GM19043 (cell line): ENCODE results near the gene C22orf42.
"Not testable (repeated sequence)": the region's sequence is repeated elsewhere in the genome, so short reads cannot be mapped to it uniquely, and the experiment has no call there.

Experiments used
- ATAC-seq: cut with Tn5 transposase; IDR thresholded peaks from one replicate; pipeline ENCODE4 v1.9.1; 2021; ENCODE audit warnings: low read depth; ENCODE audit not compliant: unreplicated experiment

C22orf42 gene

GRCh38 chr22:32191021-32191420 is 31.9 kb upstream of the C22orf42 start:
- not testable (repeated sequence) for ATAC-seq

- ATAC-seq = no peak
Measured at GRCh38 chr22:32185821-32186220, 26.7 kb upstream of the C22orf42 start.

GRCh38 chr22:32183625-32184024 is 24.5 kb upstream of the C22orf42 start:
- no peak for ATAC-seq

- no peak for ATAC-seq
Measured at GRCh38 chr22:32181043-32181442, 21.9 kb upstream of the C22orf42 start.

GRCh38 chr22:32177221-32177765 is 18.2 kb upstream of the C22orf42 start:
- no peak for ATAC-seq

GRCh38 chr22:32175683-32176644 is 16.9 kb upstream of the C22orf42 start:
- no peak for ATAC-seq

GRCh38 chr22:32175115-32175514 is 16.0 kb upstream of the C22orf42 start:
- ATAC-seq = no peak

GRCh38 chr22:32165681-32166080 is 6.6 kb upstream of the C22orf42 start:
- ATAC-seq = no peak

GRCh38 chr22:32164075-32164860 is 5.2 kb upstream of the C22orf42 start:
- no peak for ATAC-seq

- ATAC-seq = not testable (repeated sequence)
Measured at GRCh38 chr22:32160411-32160810, 1.3 kb upstream of the C22orf42 start.

- not testable (repeated sequence) for ATAC-seq
Measured at GRCh38 chr22:32157632-32158031, 1.5 kb downstream of the C22orf42 start.

- not testable (repeated sequence) for ATAC-seq
Measured at GRCh38 chr22:32154727-32155126, 4.4 kb downstream of the C22orf42 start.

- ATAC-seq = not testable (repeated sequence)
Measured at GRCh38 chr22:32151641-32152040, 7.5 kb downstream of the C22orf42 start.

- ATAC-seq = not testable (repeated sequence)
Measured at GRCh38 chr22:32150647-32151046, 8.5 kb downstream of the C22orf42 start.

- ATAC-seq = not testable (repeated sequence)
Measured at GRCh38 chr22:32148372-32148771, 10.7 kb downstream of the C22orf42 start.

- not testable (repeated sequence) for ATAC-seq
Measured at GRCh38 chr22:32147128-32147527, 12.0 kb downstream of the C22orf42 start.

GRCh38 chr22:32144496-32145274 is 14.4 kb downstream of the C22orf42 start:
- no peak for ATAC-seq

- no peak for ATAC-seq
Measured at GRCh38 chr22:32142600-32142999, 16.5 kb downstream of the C22orf42 start.

- not testable (repeated sequence) for ATAC-seq
Measured at GRCh38 chr22:32140688-32141087, 18.4 kb downstream of the C22orf42 start.

GRCh38 chr22:32138576-32138975 is 20.5 kb downstream of the C22orf42 start:
- not testable (repeated sequence) for ATAC-seq
